HepG2 (cell line): ENCODE results near the gene CDK9. TPM values are rescaled to one million over a fixed set of nuclear protein-coding genes. Genes with fewer than 3 reads are reported as not detected.

Source experiments
- EHMT2 ChIP-seq: fragments of 200-600 bp; sonication (generic); IDR thresholded peaks from 2 replicates; pipeline ENCODE4 v1.7.0; 2017; ENCODE audit warnings: antibody characterized with exemption, low read depth, low read length, borderline replicate concordance
- MBD4 ChIP-seq: IDR thresholded peaks from 2 replicates; pipeline ENCODE4 v1.6.1; 2012; ENCODE audit warnings: low read length, inconsistent platforms, borderline replicate concordance
- MIER2 ChIP-seq: IDR thresholded peaks from 2 replicates; pipeline ENCODE4 v1.6.1; 2016; ENCODE audit warnings: missing biosample characterization, missing genetic modification reagents
- NFKBIZ ChIP-seq: IDR thresholded peaks from 2 replicates; pipeline ENCODE4 v1.6.1; 2018; ENCODE audit warnings: missing genetic modification reagents, missing compliant biosample characterization
- NKX3-1 ChIP-seq: sonication (generic); formaldehyde crosslinking; IDR thresholded peaks from 2 replicates; pipeline ENCODE4 v1.5.0; 2020; ENCODE audit warnings: missing genetic modification reagents
- RARA ChIP-seq: IDR thresholded peaks from 2 replicates; pipeline ENCODE4 v1.6.1; 2016; ENCODE audit warnings: missing genetic modification reagents, missing compliant biosample characterization
- SAP130 ChIP-seq: IDR thresholded peaks from 2 replicates; pipeline ENCODE4 v1.6.1; 2016; ENCODE audit warnings: low read depth
- SMAD3 ChIP-seq: sonication (generic); formaldehyde crosslinking; IDR thresholded peaks from 2 replicates; pipeline ENCODE4 v1.4.0; 2020; ENCODE audit warnings: missing genetic modification reagents
- SP4 ChIP-seq: sonication (generic); formaldehyde crosslinking; IDR thresholded peaks from 2 replicates; pipeline ENCODE4 v1.8.1; 2023; ENCODE audit warnings: mild to moderate bottlenecking, missing genetic modification reagents
- ZBTB43 ChIP-seq: sonication (generic); formaldehyde crosslinking; conservative IDR thresholded peaks from 2 replicates; pipeline ENCODE4 v1.4.0; 2020; ENCODE audit warnings: missing genetic modification reagents
- ZNF143 ChIP-seq: sonication (generic); formaldehyde crosslinking; IDR thresholded peaks from 2 replicates; pipeline ENCODE4 v1.4.0; 2020; ENCODE audit warnings: missing genetic modification reagents
- ZNF260 ChIP-seq: sonication (generic); formaldehyde crosslinking; IDR thresholded peaks from 2 replicates; pipeline ENCODE4 v1.4.0; 2020; ENCODE audit warnings: missing genetic modification reagents, low read depth, mild to moderate bottlenecking, borderline replicate concordance
- ZNF296 ChIP-seq: sonication (generic); formaldehyde crosslinking; conservative IDR thresholded peaks from 2 replicates; pipeline ENCODE4 v1.5.0; 2020; ENCODE audit warnings: mild to moderate bottlenecking, missing genetic modification reagents
- ZNF329 ChIP-seq: sonication (generic); formaldehyde crosslinking; IDR thresholded peaks from 2 replicates; pipeline ENCODE4 v1.9.0; 2021; ENCODE audit warnings: low read depth, mild to moderate bottlenecking, missing genetic modification reagents
- ZNF362 ChIP-seq: sonication (generic); formaldehyde crosslinking; IDR thresholded peaks from 2 replicates; pipeline ENCODE4 v1.4.0; 2020; ENCODE audit warnings: missing genetic modification reagents, mild to moderate bottlenecking, borderline replicate concordance
- polyA plus RNA-seq, 8 experiments: library from polyadenylated mRNA; depleted of rRNA in 3 of 8; stranded (reverse) in 7 of 8; unstranded in 1 of 8; fragments of >200 nt; fragmentation: Illumina TruSeq in 4 of 8; extraction: Trizol in 4 of 8; gene quantifications; 2 replicates each; pipeline versions ENCODE4 v1.2.1 to v1.2.3, GENCODE V29; 2011 to 2016; ENCODE audit warnings: low read depth in 4 of 8, missing spikeins in 1 of 8, mixed read lengths in 1 of 8; ENCODE audit not compliant: insufficient read depth in 1 of 8
- total RNA-seq, 5 experiments: library from RNA; depleted of rRNA; stranded (reverse); fragments of >200 nt; fragmentation: Illumina TruSeq; extraction: Trizol; gene quantifications; 2 replicates each; pipeline ENCODE4 v1.2.3, GENCODE V29; 2016; ENCODE audit warnings: low read depth in 1 of 5
- TF ChIP-seq, protein P1 (sequence below): sonication (generic); formaldehyde crosslinking; IDR thresholded peaks from 2 replicates; pipeline ENCODE4 v1.4.0; 2020; ENCODE audit warnings: missing genetic modification reagents, borderline replicate concordance
- TF ChIP-seq, protein P2 (sequence below): sonication (generic); formaldehyde crosslinking; IDR thresholded peaks from 2 replicates; pipeline ENCODE4 v1.4.0; 2020; ENCODE audit warnings: missing genetic modification reagents
- TF ChIP-seq, protein P3 (sequence below): sonication (generic); formaldehyde crosslinking; IDR thresholded peaks from 2 replicates; pipeline ENCODE4 v1.5.0; 2020; ENCODE audit warnings: missing genetic modification reagents

Gene CDK9
- total and polyA plus RNA-seq, 2 of the 13 experiments (the other 11 are each of a cell fraction or from before 2014, with no cell fraction given): 16.8 to 21.5 TPM

DNA sequence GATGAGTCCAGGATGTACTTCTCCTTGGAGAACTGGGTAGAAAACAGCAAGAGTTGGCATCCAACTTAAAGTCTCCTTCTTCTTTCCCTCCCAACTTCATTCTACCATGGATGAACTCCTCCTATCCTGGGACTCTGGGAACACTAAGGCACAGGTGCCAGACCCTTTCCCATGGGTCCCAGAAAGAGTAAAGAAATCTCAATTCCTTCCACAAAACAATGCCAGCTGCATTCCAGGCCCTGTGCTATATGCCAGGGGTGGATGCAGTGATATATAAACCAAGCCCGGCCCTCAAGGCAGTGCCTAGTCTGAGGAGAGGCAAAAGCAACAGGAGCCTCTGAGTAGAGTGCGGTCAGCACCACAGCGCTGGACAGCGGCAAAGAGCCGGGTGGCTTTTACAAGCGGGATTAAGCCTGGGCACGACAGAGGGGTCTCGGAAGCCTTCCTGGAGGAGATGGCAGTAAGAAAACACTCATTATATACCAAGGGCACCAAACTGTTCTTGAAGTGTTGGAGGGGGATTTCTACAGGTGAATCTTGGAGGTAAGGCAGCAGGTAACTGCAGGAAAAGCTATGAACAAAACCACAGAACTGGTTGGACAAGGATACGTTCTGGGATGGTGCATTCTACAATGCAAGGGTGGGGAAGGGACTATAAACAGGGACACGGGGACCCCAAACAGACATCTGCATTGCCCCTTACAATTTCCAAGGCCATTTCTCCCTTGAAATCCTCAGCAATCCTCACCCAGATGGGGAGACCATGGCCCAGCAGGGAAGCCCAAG, 34.4 kb upstream of the CDK9 start (continued):
- no peak for TF ChIP-seq ZNF143
- no peak for TF ChIP-seq ZNF260
- 0 out of 2 replicates have a peak, but pooled peaks have one; percentile 25 for TF ChIP-seq RARA (CRISPR knock-in tag)
- peak; percentile 43; the same call in 1 of the 2 replicates for TF ChIP-seq NKX3-1 (CRISPR knock-in tag)
- TF ChIP-seq MBD4: no peak
- 0 out of 2 replicates have a peak, but pooled peaks have one; percentile 32 for TF ChIP-seq ZBTB43 (CRISPR knock-in tag)
- TF ChIP-seq EHMT2: peak; percentile 91
- TF ChIP-seq MIER2 (CRISPR knock-in tag): peak; percentile 96
- TF ChIP-seq, protein P1, sequence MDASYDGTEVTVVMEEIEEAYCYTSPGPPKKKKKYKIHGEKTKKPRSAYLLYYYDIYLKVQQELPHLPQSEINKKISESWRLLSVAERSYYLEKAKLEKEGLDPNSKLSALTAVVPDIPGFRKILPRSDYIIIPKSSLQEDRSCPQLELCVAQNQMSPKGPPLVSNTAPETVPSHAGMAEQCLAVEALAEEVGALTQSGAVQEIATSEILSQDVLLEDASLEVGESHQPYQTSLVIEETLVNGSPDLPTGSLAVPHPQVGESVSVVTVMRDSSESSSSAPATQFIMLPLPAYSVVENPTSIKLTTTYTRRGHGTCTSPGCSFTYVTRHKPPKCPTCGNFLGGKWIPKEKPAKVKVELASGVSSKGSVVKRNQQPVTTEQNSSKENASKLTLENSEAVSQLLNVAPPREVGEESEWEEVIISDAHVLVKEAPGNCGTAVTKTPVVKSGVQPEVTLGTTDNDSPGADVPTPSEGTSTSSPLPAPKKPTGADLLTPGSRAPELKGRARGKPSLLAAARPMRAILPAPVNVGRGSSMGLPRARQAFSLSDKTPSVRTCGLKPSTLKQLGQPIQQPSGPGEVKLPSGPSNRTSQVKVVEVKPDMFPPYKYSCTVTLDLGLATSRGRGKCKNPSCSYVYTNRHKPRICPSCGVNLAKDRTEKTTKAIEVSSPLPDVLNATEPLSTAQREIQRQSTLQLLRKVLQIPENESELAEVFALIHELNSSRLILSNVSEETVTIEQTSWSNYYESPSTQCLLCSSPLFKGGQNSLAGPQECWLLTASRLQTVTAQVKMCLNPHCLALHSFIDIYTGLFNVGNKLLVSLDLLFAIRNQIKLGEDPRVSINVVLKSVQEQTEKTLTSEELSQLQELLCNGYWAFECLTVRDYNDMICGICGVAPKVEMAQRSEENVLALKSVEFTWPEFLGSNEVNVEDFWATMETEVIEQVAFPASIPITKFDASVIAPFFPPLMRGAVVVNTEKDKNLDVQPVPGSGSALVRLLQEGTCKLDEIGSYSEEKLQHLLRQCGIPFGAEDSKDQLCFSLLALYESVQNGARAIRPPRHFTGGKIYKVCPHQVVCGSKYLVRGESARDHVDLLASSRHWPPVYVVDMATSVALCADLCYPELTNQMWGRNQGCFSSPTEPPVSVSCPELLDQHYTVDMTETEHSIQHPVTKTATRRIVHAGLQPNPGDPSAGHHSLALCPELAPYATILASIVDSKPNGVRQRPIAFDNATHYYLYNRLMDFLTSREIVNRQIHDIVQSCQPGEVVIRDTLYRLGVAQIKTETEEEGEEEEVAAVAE (CRISPR knock-in tag): peak; percentile 43; the same call in 1 of the 2 replicates
- TF ChIP-seq SAP130 (CRISPR knock-in tag): peak; percentile 31; the same call in 1 of the 2 replicates
- TF ChIP-seq SP4 (CRISPR knock-in tag): no peak
- TF ChIP-seq ZNF296 (CRISPR knock-in tag): no peak
- no peak for TF ChIP-seq ZNF329 (CRISPR knock-in tag)
- 0 out of 2 replicates have a peak, but pooled peaks have one; percentile 51 for TF ChIP-seq NFKBIZ (CRISPR knock-in tag)
- TF ChIP-seq SMAD3 (CRISPR knock-in tag): 0 out of 2 replicates have a peak, but pooled peaks have one; percentile 36
- TF ChIP-seq ZNF362 (CRISPR knock-in tag): no peak
- TF ChIP-seq, protein P2, sequence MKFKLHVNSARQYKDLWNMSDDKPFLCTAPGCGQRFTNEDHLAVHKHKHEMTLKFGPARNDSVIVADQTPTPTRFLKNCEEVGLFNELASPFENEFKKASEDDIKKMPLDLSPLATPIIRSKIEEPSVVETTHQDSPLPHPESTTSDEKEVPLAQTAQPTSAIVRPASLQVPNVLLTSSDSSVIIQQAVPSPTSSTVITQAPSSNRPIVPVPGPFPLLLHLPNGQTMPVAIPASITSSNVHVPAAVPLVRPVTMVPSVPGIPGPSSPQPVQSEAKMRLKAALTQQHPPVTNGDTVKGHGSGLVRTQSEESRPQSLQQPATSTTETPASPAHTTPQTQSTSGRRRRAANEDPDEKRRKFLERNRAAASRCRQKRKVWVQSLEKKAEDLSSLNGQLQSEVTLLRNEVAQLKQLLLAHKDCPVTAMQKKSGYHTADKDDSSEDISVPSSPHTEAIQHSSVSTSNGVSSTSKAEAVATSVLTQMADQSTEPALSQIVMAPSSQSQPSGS (CRISPR knock-in tag): 0 out of 2 replicates have a peak, but pooled peaks have one; percentile 20
- TF ChIP-seq, protein P3, sequence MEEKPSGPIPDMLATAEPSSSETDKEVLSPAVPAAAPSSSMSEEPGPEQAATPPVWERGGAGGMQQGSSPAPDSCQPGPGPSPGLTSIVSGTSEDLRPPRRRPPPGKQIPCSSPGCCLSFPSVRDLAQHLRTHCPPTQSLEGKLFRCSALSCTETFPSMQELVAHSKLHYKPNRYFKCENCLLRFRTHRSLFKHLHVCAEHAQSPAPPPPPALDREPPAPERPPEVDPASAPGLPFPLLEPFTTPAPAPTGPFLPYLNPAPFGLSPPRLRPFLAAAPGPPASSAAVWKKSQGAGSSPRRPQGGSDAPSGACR (CRISPR knock-in tag): no peak
